GOT3 (cell line): ENCODE data around the gene XIRP2.
"Not testable (repeated sequence)": the region's sequence is repeated elsewhere in the genome, so short reads cannot be mapped to it uniquely, and the experiment has no call there.

ENCODE experiments used
- DNase-seq: peaks from one replicate; lab custom pipeline; 2025; ENCODE audit warnings: mixed read lengths; lab: John Stamatoyannopoulos, UW

XIRP2 gene

DNA sequence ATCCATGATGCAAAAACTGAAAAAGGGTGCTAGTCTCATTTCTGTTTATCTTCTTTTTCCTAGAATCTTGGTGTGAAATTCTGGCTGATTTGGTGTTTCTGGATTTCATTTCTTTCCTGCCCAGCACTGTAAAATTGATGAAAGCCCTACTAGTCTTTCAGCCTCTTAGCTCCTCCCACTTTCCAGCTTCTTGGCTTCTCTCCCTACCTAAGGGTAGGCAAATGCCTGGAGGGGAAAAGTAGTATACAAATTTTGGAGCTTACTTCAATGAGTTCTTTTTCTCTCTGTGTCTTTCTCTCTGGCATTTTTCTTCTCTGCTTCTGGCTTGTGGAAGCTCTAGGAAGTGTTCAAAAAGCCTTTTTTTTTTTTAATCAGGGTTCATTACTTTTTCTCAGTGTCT, 160.5 kb downstream of the XIRP2 start:
- DNase-seq, result no peak

DNA sequence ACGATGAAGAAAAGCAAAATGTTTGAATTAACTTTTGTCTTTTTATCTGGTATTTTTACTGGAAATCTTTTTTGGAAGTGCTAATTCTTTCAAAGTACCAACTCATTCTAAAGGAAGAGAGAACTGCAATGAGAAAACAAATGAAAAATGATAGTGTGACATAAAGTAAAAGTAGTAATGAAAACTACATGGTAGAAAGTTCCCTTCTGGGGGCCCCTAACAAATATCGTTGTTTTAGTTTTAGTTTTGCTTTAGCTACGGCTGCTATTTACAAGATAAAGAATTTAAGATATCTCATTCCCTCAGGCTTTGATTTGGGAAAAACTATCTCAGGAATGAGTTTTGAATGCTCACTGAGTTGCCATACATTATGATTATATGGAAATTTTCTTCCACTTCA, 161.4 kb downstream of the XIRP2 start:
- DNase-seq, result no peak

GRCh38 chr2:167052825-167053224, 164.5 kb downstream of the XIRP2 start:
- DNase-seq, result no peak

DNA sequence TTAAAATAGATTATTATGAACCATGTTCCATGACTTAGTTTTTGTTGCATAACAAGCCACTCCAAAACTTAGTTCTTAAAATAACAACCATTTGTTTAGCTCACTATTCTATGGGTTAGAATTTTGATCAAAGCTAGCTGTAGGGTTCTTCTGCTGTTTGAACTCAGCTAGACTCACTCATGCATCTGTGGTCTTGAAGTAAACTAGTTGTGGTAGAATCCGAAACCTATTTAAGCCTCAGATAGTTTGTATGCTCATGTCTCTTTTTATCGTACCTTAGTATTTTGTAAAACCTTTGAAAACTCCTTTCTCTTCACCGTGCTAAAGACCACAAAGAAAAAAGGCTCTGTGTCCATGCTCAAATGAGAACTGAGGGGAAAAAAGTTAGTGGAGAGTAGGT, 166.6 kb downstream of the XIRP2 start:
- DNase-seq, result no peak

GRCh38 chr2:167057446-167057845, 169.2 kb downstream of the XIRP2 start:
- no peak for DNase-seq

DNA sequence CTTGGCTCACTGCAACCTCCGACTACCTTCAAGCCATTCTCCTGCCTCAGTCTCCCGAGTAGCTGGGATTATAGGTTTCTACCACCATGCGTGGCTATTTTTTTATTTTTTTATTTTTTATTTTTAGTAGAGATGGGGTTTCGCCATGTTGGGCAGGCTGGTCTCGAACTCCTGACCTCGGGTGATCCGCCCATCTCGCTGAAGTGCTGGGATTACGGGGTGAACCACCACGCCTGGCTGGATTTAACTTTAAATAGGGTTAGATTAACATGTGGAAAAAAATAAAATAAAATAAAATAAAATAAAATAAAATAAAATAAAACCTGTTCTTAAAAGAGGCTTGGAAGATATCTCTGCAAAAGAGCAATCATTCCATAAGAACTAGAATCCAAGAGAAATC, 170.9 kb downstream of the XIRP2 start:
- no peak for DNase-seq

DNA sequence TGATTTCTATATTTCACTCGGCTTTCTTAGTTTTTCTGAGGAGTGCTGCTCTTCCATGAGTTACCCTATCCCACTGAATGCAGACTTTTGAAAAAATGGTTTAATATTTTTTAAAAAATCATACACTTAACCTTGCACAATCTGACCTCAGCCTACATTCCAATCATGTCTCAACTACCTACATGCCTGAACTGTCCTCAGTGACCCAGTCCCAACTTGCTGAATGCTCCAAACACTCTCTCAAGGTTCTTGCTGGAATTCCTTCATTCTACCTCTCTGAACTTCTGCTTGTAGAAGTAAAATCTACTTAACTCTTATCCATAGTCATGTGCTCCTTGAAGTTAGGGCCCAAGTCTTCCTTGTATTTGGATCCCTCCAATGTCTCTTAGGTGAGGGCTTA, 181.6 kb downstream of the XIRP2 start:
- DNase-seq, result no peak

DNA sequence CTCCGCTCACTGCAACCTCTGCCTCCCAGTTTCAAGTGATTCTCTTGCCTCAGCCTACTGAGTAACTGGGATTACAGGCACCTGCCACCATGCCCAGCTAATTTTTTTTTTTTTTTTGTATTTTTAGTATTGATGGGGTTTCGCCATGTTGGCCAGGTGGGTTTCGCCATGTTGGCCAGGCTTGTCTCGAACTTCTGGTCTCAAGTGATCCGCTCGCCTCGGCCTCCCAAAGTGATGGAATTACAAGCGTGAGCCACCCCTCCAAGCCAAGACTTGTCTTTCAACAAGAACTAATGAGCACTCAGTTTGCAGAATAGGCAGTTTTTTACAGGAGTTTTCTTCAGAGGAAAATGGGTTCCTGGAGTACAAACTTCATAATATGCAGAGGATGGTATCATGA, 187.4 kb downstream of the XIRP2 start:
- not testable (repeated sequence) for DNase-seq

DNA sequence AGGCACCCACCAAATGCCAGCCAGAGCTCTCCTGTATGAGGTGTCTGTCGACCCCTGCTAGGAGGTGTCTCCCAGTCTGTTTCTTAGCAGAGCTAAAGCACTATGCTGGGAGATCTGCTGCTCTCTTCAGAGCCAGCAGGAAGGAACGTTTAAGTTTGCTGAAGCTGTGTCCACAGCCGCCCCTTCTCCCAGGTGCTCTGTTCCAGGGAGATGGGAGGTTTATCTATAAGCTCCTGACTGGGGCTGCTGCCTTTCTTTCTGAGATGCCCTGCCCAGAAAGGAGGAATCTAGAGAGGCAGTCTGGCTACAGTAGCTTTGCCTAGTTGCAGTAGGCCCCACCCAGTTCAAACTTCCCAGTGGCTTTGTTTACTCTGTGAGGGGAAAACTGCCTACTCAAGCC, 210.7 kb downstream of the XIRP2 start:
- DNase-seq, result not testable (repeated sequence)

DNA sequence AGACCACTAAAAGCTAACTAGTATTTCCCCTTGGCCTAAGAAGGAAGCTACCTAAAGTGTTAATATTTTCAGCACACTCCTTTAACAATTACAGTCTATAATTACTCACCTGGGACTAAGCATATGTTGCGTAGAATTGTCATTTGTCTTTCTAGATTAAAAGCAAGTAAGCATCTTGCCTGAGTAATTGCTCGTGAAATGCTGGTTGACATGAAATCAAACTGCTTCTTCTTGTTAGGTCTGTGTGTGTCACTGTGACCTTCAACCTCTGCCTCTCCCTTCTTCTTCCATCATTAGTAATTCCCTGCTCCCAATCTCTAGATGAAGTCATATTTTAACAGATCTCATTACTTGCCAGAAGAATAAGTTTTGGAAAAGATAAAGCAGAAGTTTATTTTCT, 212.2 kb downstream of the XIRP2 start:
- DNase-seq, result no peak

DNA sequence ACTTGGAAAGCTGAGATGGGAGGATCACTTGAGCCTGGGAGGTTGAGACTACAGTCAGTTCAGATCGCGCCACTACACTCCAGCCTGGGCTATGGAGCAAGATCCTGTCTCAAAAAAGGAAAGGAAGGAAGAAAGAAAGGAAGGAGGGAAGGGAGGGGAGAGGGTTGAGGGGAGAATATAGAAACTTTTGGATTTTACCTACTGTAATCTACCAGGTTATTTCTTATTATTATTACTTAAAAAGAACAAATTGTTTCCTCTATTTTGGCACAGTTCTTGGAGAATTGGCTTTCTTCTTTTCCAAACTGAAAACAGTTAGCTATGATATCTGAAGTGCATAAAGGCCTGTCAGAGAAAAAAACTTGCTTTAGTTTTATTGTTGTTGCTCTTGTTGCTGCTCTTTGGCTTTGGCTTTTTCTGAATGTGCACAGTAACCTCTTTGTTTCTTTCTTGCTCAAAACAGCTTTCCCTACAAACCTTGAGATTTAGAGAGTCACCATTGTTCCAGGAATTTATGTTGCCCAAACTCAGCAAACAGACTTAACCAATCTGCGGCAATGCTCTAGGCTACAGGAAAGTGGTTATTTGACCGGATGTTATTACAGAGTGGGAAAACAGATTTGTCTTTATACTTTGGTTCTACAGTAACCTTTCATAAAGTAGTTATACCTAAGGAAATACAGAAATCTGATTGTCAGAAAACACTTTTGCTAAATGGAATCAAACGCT, 214.9 kb downstream of the XIRP2 start:
- no peak for DNase-seq

GRCh38 chr2:167103757-167104133, 215.5 kb downstream of the XIRP2 start:
- DNase-seq, result no peak

DNA sequence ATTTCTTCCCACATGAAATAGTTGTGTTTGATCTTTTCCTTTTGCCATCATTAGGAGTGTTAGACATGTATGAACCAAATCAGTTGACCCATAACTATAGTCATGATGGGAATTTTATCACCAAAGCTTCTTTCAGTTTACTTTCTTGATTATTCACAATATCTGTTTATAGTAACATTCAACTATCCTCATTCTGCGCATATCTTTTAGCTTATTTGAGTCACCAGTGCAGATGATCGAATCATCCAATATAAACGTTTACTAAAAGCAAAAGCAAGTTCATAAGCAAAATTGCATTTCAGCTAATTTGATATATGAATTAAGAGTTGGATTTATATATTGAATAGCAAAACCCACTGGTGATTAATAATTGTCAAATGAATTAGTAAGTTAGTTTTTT, 216.4 kb downstream of the XIRP2 start:
- DNase-seq, result no peak

GRCh38 chr2:167109682-167110081, 221.4 kb downstream of the XIRP2 start:
- DNase-seq, result not testable (repeated sequence)

DNA sequence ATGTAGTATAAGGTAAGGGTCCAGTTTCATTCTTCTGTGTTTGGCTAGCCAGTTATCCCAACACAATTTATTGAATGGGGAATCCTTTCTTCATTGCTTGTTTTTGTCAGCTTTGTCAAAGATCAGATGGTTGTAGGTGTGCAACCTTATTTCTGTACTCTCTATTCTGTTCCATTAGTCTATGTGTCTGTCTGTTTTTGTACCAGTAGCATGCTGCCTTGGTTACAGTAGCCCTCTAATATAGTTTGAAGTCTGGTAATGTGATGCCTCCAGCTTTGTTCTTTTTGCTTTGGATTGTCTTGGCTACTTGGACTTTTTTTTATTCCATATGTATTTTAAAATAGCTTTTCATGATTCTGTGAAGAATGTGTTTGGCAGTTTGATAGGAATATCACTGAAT, 222.1 kb downstream of the XIRP2 start:
- DNase-seq, result no peak

GRCh38 chr2:167114018-167114417, 225.7 kb downstream of the XIRP2 start:
- no peak for DNase-seq

GRCh38 chr2:167115541-167115940, 227.3 kb downstream of the XIRP2 start:
- no peak for DNase-seq

- no peak for DNase-seq
These were observed 234.1 kb downstream of the XIRP2 start for GRCh38 chr2:167122389-167122788.

- DNase-seq, result no peak
These were observed 237.9 kb downstream of the XIRP2 start for GRCh38 chr2:167126165-167126564.

GRCh38 chr2:167127135-167127534, 238.9 kb downstream of the XIRP2 start:
- DNase-seq, result no peak

DNA sequence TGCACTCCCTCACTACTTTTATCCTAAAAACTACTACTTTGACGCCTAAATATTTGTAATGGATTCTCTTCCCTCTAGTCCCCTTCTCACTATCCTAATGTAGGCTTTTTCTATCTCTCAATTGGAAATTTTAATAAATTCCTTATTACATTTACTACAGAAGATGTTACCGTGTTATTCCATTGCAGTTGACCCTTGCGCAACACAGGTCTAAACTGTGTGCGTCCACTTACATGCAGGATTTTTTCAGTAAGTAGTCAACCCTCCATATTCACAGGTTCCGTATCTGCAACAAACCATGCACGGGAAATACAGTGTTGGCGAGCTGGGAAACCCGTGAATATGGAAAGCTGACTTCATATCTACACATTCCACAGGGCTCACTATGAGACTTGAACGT, 239.8 kb downstream of the XIRP2 start:
- DNase-seq, result no peak

DNA sequence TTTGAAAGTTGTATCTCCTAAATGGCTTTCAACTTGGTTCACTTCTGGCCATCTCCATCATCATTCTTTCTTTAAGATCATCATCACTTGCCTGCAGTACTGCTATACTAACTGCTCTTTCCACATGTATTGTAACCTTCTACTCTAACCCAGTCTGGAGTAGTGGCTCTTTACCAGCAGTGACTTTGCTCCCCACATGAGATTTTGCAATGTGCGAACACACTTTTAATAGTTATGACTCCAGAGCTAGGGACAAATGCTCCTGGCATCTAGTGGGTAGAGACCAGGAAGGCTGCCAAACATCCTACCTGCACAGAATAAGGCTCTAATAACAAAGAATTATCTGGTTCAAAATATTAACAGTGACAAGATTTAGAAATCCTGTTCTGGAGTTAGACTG, 243.8 kb downstream of the XIRP2 start:
- no peak for DNase-seq

GRCh38 chr2:167132906-167133555, 244.8 kb downstream of the XIRP2 start:
- no peak for DNase-seq

DNA sequence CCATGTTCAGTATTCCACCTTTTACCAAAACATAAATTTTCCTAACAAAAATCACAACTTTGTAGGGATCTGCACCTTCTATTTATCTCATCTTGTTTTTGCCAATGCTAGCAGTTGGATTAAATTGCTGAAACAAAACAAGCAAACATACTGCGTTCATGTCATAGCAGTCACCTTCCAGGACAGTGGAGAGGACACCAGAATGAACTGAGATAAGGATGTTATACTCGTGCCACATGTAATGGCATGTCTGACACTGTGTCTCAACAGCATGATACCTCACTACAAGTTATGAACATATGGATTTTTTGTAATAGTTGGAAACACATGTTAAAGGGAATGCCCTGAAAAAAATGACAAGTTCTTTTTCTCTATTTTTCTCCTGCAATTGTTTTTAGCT, 245.3 kb downstream of the XIRP2 start:
- DNase-seq, result no peak
